HS-27A (cell line): ENCODE data around the gene ZFTA.

Source experiments
- DNase-seq: peaks from one replicate; pipeline ENCODE4 v3.0.0-alpha.2; 2012; ENCODE audit warnings: low read depth, missing footprints

ZFTA gene

DNA sequence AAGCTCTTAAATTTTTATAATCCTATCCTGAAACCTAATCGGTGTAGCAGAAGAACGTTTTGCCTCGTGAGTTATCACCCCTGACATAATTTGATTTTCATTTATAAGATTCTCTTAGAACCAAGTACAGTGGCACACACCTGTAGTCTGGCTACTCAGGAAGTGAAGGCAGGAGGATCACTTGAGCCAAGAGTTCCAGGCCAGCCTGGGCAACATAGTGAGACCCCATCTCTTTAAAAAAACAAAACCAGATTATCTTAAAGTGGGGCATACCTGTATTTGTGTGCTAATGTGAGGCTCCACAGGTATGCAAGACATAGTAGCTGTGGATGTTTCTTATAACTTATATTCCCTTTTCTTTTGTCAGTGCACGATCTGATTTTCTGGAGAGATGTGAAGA is 19.0 kb downstream of the ZFTA start:
- no peak for DNase-seq

DNA sequence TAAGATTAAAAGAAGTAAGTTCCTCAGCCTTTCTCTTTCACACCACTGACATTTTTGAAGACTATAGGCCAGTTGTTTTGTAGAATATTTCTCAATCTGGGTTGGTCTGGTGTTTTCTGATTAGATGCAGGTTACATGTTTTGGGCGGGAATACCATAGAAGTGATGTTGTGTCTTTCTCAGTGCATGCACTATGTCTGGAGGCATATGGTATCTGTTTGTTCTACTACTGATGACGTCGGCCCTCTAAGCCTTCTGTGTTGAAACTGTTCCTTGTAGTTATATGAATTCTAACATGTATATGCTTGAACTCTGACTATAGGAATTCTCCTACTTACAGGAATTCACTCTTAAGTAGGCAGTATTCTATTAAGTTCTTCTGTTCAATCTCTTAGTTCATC is 21.6 kb downstream of the ZFTA start:
- DNase-seq: no peak

DNA sequence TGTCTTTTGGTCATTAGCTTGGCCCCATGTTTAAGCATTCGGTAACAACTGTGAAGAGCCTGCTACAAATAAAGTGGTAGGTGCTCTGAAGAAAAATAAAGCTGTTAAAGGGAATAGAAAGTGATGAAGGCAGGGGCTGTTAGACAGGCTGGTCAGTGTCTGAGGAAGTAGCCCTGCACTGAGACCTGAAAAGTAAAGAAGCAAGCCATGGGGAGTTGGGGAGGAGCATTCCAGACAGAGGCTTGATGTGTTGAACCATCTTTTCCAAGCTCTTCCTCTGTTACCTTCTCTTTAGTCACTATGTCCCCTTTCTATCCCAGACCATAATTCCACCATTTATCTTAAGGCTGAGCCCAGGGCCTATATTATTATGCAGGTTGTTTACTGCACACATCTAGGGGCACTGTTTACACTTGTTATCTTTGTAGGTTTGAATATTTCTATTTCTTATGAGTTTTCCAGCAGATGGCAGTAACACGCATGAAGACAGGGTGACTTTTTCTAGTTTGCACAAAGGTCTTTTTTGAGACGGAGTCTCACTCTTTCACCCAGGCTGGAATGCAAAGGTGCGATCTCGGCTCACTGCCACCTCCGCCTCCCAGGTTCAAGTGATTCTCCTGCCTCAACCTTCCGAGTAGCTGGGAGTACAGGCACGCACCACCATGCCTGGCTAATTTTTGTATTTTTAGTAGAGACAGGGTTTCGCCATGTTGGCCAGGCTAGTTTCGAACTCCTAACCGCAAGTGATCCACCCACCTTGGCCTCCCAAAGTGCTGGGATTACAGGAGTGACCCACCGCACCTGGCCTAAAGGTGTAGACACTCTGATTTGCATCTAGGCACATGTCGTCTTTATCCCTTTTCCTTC is 23.0 kb downstream of the ZFTA start:
- no peak for DNase-seq

DNA sequence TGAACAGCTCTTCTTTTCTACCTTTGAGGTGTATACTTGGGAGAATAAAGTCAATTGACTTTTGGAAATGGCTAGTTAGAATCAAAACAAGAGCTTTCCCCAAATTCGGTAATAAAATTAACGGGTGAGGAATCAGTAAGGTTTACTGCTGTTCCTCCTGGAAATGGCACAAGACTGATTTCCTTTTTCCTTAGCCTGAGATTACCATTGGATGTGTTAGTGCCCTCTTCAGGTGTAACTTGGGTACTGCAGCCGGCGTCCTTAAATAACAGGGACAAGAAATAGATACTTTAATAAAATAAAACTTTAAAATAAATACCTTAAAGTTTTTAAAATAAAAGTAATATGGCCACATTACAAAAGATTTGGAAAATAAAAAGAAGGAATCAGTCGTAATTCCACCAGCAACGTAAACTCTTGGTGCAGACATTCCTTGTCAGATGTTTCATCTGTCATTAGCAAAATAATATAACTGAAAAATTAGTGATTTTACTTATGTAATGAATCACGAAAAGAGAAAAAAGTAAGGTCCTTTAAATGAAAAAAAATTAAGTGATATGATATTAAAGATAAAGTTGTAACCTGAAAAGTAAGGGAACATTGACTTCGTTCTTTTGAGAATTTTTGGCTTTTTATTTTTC is 29.7 kb downstream of the ZFTA start:
- DNase-seq: peak; percentile 62

DNA sequence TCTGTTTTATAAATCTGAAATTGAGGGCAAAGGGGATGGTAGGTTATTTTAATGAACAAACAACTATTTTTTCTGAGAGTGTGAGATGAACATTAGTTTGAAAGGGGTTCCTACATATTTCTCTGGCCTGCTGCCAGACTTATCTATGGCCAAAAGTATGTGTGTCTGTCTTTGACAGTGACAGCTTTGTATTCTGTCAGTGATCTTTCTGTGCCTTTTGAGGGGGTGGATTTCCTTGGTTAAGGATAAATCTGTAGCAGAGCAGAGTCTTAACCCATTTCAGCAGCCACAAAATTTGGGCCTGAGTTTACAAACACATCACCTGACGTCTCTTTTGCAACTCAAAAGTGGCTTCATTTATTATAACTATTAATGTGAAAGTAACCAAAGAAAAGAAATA is 30.9 kb downstream of the ZFTA start:
- DNase-seq: no peak

DNA sequence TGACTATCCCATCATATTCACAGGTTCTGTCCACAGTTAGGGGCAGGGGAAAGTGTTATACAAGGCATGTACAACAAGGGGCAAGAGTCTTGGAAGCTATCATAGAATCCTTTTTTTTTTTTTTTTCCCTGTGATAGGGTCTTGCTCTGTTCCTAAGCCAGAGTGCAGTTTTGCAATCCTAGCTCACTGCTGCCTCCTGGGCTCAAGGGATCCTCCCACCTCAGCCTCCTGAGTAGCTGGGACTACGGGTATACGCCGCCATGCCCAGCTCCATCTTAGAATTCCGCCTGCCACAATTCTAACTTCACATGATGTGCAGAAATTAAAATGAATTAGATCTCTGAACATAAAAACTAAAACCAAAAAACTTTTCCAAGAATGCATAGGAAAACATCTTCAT is 31.7 kb downstream of the ZFTA start:
- DNase-seq: no peak

DNA sequence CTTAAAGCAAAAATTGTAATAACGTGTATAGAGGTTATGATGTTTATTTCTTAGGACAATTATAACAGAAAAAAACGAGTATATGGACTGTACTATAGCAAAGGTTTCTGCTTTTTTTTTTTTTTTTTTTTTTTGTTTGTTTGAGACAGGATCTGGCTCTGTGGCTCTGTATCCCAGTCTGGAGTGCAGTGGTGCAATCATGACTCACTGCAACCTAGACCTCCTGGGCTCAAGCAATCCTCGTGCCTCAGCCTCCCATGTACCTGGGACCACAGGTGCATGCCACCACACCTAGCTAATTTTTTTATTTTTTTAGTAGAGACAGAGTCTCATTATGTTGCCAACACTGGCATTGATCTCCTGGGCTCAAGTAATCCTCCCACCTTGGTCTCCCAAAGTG is 39.2 kb downstream of the ZFTA start:
- DNase-seq: no peak

DNA sequence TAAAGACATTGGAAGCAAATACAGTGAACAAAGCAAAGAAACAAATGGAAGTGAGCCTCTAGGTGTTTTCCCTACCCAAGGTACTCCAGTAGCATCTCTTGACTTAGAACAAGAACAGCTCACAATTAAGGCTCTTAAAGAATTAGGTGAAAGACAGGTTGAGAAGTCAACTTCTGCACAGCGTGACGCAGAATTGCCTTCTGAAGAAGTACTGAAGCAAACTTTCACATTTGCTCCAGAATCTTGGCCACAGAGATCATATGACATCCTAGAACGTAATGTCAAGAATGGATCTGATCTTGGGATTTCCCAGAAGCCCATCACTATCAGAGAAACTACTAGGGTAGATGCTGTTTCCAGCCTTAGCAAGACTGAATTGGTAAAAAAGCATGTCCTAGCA is 48.0 kb downstream of the ZFTA start:
- no peak for DNase-seq

DNA sequence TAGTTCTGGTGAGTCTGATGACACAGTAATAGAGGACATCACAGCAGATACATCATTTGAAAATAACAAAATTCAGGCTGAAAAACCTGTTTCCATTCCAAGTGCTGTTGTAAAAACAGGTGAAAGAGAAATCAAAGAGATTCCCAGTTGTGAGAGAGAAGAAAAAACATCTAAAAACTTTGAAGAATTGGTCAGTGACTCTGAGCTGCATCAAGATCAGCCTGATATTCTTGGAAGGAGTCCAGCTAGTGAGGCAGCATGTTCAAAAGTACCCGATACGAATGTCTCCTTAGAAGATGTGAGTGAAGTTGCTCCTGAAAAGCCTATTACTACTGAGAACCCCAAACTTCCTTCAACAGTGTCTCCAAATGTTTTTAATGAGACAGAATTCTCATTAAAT is 48.6 kb downstream of the ZFTA start:
- no peak for DNase-seq

DNA sequence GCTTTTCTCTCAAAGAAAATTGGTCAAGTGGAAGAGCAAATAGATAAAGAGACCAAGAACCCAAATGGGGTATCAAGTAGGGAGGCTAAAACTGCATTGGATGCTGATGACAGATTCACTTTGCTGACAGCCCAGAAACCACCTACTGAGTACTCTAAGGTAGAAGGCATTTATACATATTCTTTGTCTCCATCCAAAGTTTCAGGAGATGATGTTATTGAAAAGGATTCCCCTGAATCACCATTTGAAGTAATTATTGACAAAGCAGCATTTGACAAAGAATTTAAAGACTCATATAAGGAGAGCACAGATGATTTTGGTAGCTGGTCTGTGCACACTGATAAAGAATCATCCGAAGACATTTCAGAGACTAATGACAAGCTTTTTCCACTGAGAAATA is 49.6 kb downstream of the ZFTA start:
- no peak for DNase-seq
